IMR-90 (cell line): ENCODE measurements around the gene LAMA2. TPM values are rescaled to one million over a fixed set of nuclear protein-coding genes. Genes with fewer than 3 reads are reported as not detected.

Experiments
- ATAC-seq: fragments of 200-7000 bp; cut with Tn5 transposase; 2 replicates; pipeline ENCODE4 v1.9.1; 2020; ENCODE audit warnings: low read depth, mild to moderate bottlenecking, moderate library complexity
- BruUV-seq: library from RNA; stranded (reverse); fragments of 400-500 nt; replicated peaks from 2 replicates; lab custom pipeline; 2021; lab: Mats Ljungman, UMichigan
- CTCF ChIA-PET: fragments of 300-600 bp; formaldehyde crosslinking; extraction: SDS; loops from one replicate; lab custom pipeline; 2021; ENCODE audit warnings: antibody characterized with exemption; lab: Yijun Ruan, JAX
- POLR2A ChIA-PET: fragments of 300-600 bp; sonication (Branson Sonifier 250); formaldehyde crosslinking; loops from one replicate; lab custom pipeline; 2022; ENCODE audit warnings: antibody characterized with exemption; ENCODE audit not compliant: unreplicated experiment; lab: Charles Lee
- DNase-seq: peaks from one replicate; pipeline ENCODE4 v3.0.0; 2013
- H2AFZ ChIP-seq: replicated peaks from 2 replicates; pipeline ENCODE3; 2013; ENCODE audit warnings: low read length, mild to moderate bottlenecking; ENCODE audit not compliant: poor library complexity
- H2AK5ac ChIP-seq: 2 replicates; pipeline ENCODE4 v1.6.1; 2013; ENCODE audit warnings: low read depth, low read length, inconsistent platforms
- H2AK9ac ChIP-seq: replicated peaks from 2 replicates; pipeline ENCODE3; 2013; ENCODE audit warnings: mild to moderate bottlenecking, low read depth, low read length, moderate library complexity; ENCODE audit not compliant: poor library complexity
- H2BK120ac ChIP-seq: 2 replicates; pipeline ENCODE4 v1.6.1; 2013; ENCODE audit warnings: low read depth, low read length, inconsistent platforms
- H2BK15ac ChIP-seq: 3 replicates; pipeline ENCODE4 v1.6.1; 2013; ENCODE audit warnings: low read depth, low read length, inconsistent platforms
- H2BK20ac ChIP-seq: 2 replicates; pipeline ENCODE4 v1.6.1; 2013; ENCODE audit warnings: low read depth, mild to moderate bottlenecking, inconsistent platforms, low read length, moderate library complexity
- H2BK5ac ChIP-seq: 2 replicates; pipeline ENCODE4 v1.6.1; 2013; ENCODE audit warnings: mild to moderate bottlenecking, low read depth, low read length, inconsistent platforms; ENCODE audit not compliant: poor library complexity, severe bottlenecking
- H3K14ac ChIP-seq: replicated peaks from 2 replicates; pipeline ENCODE4 v1.6.1; 2013; ENCODE audit warnings: low read depth, low read length, inconsistent platforms
- H3K18ac ChIP-seq: 2 replicates; pipeline ENCODE4 v1.6.1; 2013; ENCODE audit warnings: low read depth, low read length, control low read depth
- H3K23ac ChIP-seq: 2 replicates; pipeline ENCODE4 v1.6.1; 2013; ENCODE audit warnings: low read depth, low read length, inconsistent platforms
- H3K27ac ChIP-seq: 2 replicates; pipeline ENCODE4 v1.5.1; 2013; ENCODE audit warnings: mild to moderate bottlenecking, control low read depth, low read length; ENCODE audit not compliant: insufficient read depth
- H3K27me3 ChIP-seq: 2 replicates; pipeline ENCODE4 v1.6.1; 2013; ENCODE audit warnings: low read length; ENCODE audit not compliant: control insufficient read depth, insufficient read depth
- H3K36me3 ChIP-seq: 2 replicates; pipeline ENCODE4 v1.6.1; 2013; ENCODE audit warnings: low read length, mixed read lengths; ENCODE audit not compliant: control insufficient read depth, insufficient read depth
- H3K4ac ChIP-seq: 2 replicates; pipeline ENCODE4 v1.6.1; 2013; ENCODE audit warnings: low read depth, low read length, inconsistent platforms
- H3K4me1 ChIP-seq: 2 replicates; pipeline ENCODE4 v1.6.1; 2013; ENCODE audit warnings: low read length, mixed read lengths; ENCODE audit not compliant: control insufficient read depth, insufficient read depth
- H3K4me2 ChIP-seq: 2 replicates; pipeline ENCODE4 v1.6.1; 2013; ENCODE audit warnings: low read depth, mild to moderate bottlenecking, control low read depth, low read length, moderate library complexity
- H3K4me3 ChIP-seq: 2 replicates; pipeline ENCODE4 v1.5.1; 2013; ENCODE audit warnings: low read depth, mild to moderate bottlenecking, control low read depth, low read length, moderate library complexity; ENCODE audit not compliant: insufficient read depth
- H3K56ac ChIP-seq: 2 replicates; pipeline ENCODE4 v1.6.1; 2013; ENCODE audit warnings: low read length, inconsistent platforms; ENCODE audit not compliant: insufficient read depth; ENCODE audit errors: extremely low read depth
- H3K79me1 ChIP-seq, 2 experiments: 2 replicates each; pipeline ENCODE4 v1.6.1; 2013; ENCODE audit warnings: low read length in 2 of 2, inconsistent platforms in 1 of 2, low read depth in 1 of 2
- H3K9ac ChIP-seq: 2 replicates; pipeline ENCODE4 v1.6.1; 2013; ENCODE audit warnings: low read depth, low read length, control low read depth
- H3K9me1 ChIP-seq: 2 replicates; pipeline ENCODE4 v1.6.1; 2013; ENCODE audit warnings: low read length, inconsistent platforms; ENCODE audit not compliant: insufficient read depth
- H3K9me3 ChIP-seq: 2 replicates; pipeline ENCODE4 v1.6.1; 2013; ENCODE audit warnings: low read length; ENCODE audit not compliant: control insufficient read depth, insufficient read depth
- H4K20me1 ChIP-seq: 2 replicates; pipeline ENCODE4 v1.6.1; 2013; ENCODE audit warnings: low read length, inconsistent platforms; ENCODE audit not compliant: insufficient read depth
- H4K5ac ChIP-seq: 2 replicates; pipeline ENCODE4 v1.6.1; 2013; ENCODE audit warnings: mild to moderate bottlenecking, low read depth, low read length, control low read depth
- H4K8ac ChIP-seq, 2 experiments: 2 replicates each; pipeline ENCODE4 v1.6.1; 2013; ENCODE audit warnings: low read depth in 2 of 2, low read length in 2 of 2, control low read depth in 1 of 2, inconsistent platforms in 1 of 2
- H4K91ac ChIP-seq: 2 replicates; pipeline ENCODE4 v1.6.1; 2013; ENCODE audit warnings: low read depth, low read length, inconsistent platforms; ENCODE audit not compliant: insufficient read depth
- BHLHE40 ChIP-seq: fragments of 150-350 bp; IDR thresholded peaks from 2 replicates; pipeline ENCODE4 v1.6.1; 2016; ENCODE audit warnings: mild to moderate bottlenecking, low read depth, low read length
- CEBPB ChIP-seq: IDR thresholded peaks from 2 replicates; pipeline ENCODE4 v1.6.1; 2012; ENCODE audit warnings: low read depth, low read length, improper control_type of control experiment
- CHD1 ChIP-seq: IDR thresholded peaks from 2 replicates; pipeline ENCODE4 v1.6.1; 2012; ENCODE audit warnings: low read depth, low read length, improper control_type of control experiment
- CTCF ChIP-seq: conservative IDR thresholded peaks from 2 replicates; pipeline ENCODE4 v1.5.1; 2012; ENCODE audit warnings: mild to moderate bottlenecking, low read depth, low read length, improper control_type of control experiment
- ELK1 ChIP-seq: fragments of 150-350 bp; IDR thresholded peaks from 2 replicates; pipeline ENCODE4 v1.6.1; 2016; ENCODE audit warnings: low read depth, mild to moderate bottlenecking, low read length, moderate library complexity, borderline replicate concordance
- FOS ChIP-seq: fragments of 150-350 bp; IDR thresholded peaks from 2 replicates; pipeline ENCODE4 v1.6.1; 2016; ENCODE audit warnings: low read depth, low read length
- MAFK ChIP-seq: IDR thresholded peaks from 2 replicates; pipeline ENCODE4 v1.6.1; 2012; ENCODE audit warnings: low read depth, low read length, improper control_type of control experiment
- MAZ ChIP-seq: IDR thresholded peaks from 2 replicates; pipeline ENCODE4 v1.6.1; 2012; ENCODE audit warnings: low read depth, mild to moderate bottlenecking, low read length, improper control_type of control experiment, moderate library complexity, borderline replicate concordance
- MXI1 ChIP-seq: IDR thresholded peaks from 2 replicates; pipeline ENCODE4 v1.6.1; 2012; ENCODE audit warnings: low read depth, mild to moderate bottlenecking, low read length, moderate library complexity, borderline replicate concordance
- NFE2L2 ChIP-seq: fragments of 150-350 bp; IDR thresholded peaks from 2 replicates; pipeline ENCODE4 v1.6.1; 2016; ENCODE audit warnings: low read depth, mild to moderate bottlenecking, low read length
- POLR2A ChIP-seq: IDR thresholded peaks from 2 replicates; pipeline ENCODE4 v1.6.1; 2012; ENCODE audit warnings: mild to moderate bottlenecking, low read depth, low read length
- RAD21 ChIP-seq: IDR thresholded peaks from 2 replicates; pipeline ENCODE4 v1.6.1; 2012; ENCODE audit warnings: low read length, improper control_type of control experiment
- RCOR1 ChIP-seq: IDR thresholded peaks from 2 replicates; pipeline ENCODE4 v1.6.1; 2012; ENCODE audit warnings: mild to moderate bottlenecking, low read length, improper control_type of control experiment; ENCODE audit not compliant: insufficient replicate concordance
- RFX5 ChIP-seq: IDR thresholded peaks from 2 replicates; pipeline ENCODE4 v1.8.0; 2012; ENCODE audit warnings: low read depth, mild to moderate bottlenecking, low read length, moderate library complexity
- SMC3 ChIP-seq: fragments of 150-350 bp; IDR thresholded peaks from 2 replicates; pipeline ENCODE4 v1.6.1; 2016; ENCODE audit warnings: low read depth, mild to moderate bottlenecking, antibody characterized with exemption, low read length, moderate library complexity
- USF2 ChIP-seq: fragments of 150-350 bp; IDR thresholded peaks from 2 replicates; pipeline ENCODE4 v1.6.1; 2017; ENCODE audit warnings: mild to moderate bottlenecking, antibody characterized with exemption, low read length, low read depth
- WGBS, 2 experiments: methylation state at CpG; one replicate each; pipeline versions ENCODE4 v1.1.5 to v1.1.7; 2013; ENCODE audit warnings: missing lambda C conversion rate in 2 of 2; ENCODE audit not compliant: insufficient read length in 1 of 2; ENCODE audit errors: extremely low coverage in 2 of 2; 5-methylcytosine and 5-hydroxymethylcytosine counted together
- dilution Hi-C: fragments of 300-500 bp; cut with HindIII; formaldehyde crosslinking; loops from one replicate; pipeline ENCODE4 v1.14.3; 2018; ENCODE audit warnings: low sequenced_read_pairs; ENCODE audit not compliant: unreplicated experiment
- in situ Hi-C: fragments of 300-500 bp; cut with MboI; formaldehyde crosslinking; loops from 3 replicates; pipeline ENCODE4 v1.14.3; 2019; ENCODE audit warnings: low sequenced_read_pairs, inconsistent platforms, mixed read lengths
- intact Hi-C: fragments of 100-400 bp; cut with micrococcal nuclease; formaldehyde crosslinking; loops from 2 replicates; pipeline ENCODE4 v1.10.0; 2022
- polyA plus RNA-seq, 3 experiments: library from polyadenylated mRNA; depleted of rRNA; stranded (reverse); fragments of >200 nt; gene quantifications; 2 replicates each; pipeline ENCODE4 v1.2.3, GENCODE V29; 2012; ENCODE audit warnings: low replicate concordance in 1 of 3
- total RNA-seq: library from RNA; depleted of rRNA; stranded (reverse); fragments of >200 nt; gene quantifications from 2 replicates; pipeline ENCODE4 v1.2.3, GENCODE V29; 2012

LAMA2 gene
- total and polyA plus RNA-seq, 2 of the 4 experiments (the other 2 are of a cell fraction) = 9.9 to 13.3 TPM

DNA sequence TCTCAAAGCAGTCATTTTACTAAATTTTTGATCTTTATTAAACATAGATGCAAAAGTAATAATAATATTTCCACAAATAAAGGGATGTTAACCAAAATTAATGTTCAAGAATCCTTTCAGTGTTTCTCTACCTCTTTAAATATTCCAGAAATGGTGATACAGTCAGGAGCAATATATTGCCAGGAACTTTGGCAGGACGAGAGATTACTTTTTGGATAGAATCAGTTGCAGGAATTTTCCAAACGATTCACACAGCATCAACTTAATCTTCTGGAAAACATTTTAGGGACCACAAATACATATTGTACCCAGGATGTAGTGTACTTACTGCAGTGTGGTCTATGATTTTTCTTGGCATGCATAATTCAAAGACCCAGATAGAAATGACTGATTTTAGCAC, 125.7 kb downstream of the LAMA2 start:
- no peak overlapping the region for H3K27ac ChIP-seq
- no peak overlapping the region for H4K5ac ChIP-seq
- H3K36me3 ChIP-seq = no peaks in the 10 kb centered on the region
- no peak overlapping the region for H2AK5ac ChIP-seq
- H3K23ac ChIP-seq = no peak overlapping the region
- no peak overlapping the region for H2BK15ac ChIP-seq
- dilution Hi-C loops = no loop called here
- H3K27me3 ChIP-seq = no peaks in the 10 kb centered on the region; the same call in 1 of the 2 replicates
- no peak overlapping the region for H3K4me3 ChIP-seq
- DNase-seq = no peak
- H2BK20ac ChIP-seq = no peak overlapping the region
- H3K4ac ChIP-seq = no peak overlapping the region
- no peaks in the 10 kb centered on the region for H4K20me1 ChIP-seq
- no peak overlapping the region for H3K4me2 ChIP-seq
- H3K9ac ChIP-seq = no peak overlapping the region
- H4K91ac ChIP-seq = no peak overlapping the region
- WGBS, 2 experiments = no CpG with 5 or more reads among the region's 2 CpGs
- H2AFZ ChIP-seq = no peak overlapping the region
- no peak overlapping the region for H2AK9ac ChIP-seq
- H3K18ac ChIP-seq = no peak overlapping the region
- in situ Hi-C loops = no loop called here
- BruUV-seq = no TSS peak
- TF ChIP-seq RAD21 (no peak), ELK1 (no peak), MXI1 (no peak), SMC3 (no peak), FOS (no peak), RCOR1 (no peak), CEBPB (no peak), POLR2A (no peak), MAZ (no peak), CHD1 (no peak), BHLHE40 (no peak), USF2 (no peak), MAFK (no peak), RFX5 (no peak), CTCF (no peak), NFE2L2 (no peak)
- no peak overlapping the region for H4K8ac ChIP-seq
- no peak overlapping the region for H3K14ac ChIP-seq
- ATAC-seq = no peak
- H2BK5ac ChIP-seq = no peak overlapping the region
- POLR2A ChIA-PET = no interaction called here
- H3K9me3 ChIP-seq = no peaks in the 10 kb centered on the region
- no peaks in the 10 kb centered on the region for H3K4me1 ChIP-seq
- H3K56ac ChIP-seq = no peak overlapping the region
- H2BK120ac ChIP-seq = no peak overlapping the region
- no peaks in the 10 kb centered on the region for H3K9me1 ChIP-seq
- no peaks in the 10 kb centered on the region for H3K79me1 ChIP-seq
- CTCF ChIA-PET = no interaction called here
- intact Hi-C loops = no loop called here
